Effector memory CD4-positive, alpha-beta T cell (primary cell): ENCODE measurements around the gene DMRTB1.

ENCODE experiments used
- DNase-seq, 3 donors: peaks; one replicate each; pipeline ENCODE4 v3.0.0-alpha.2; 2020
- H3K27ac ChIP-seq: 2 replicates; pipeline ENCODE4 v1.7.0; 2013; ENCODE audit warnings: mild to moderate bottlenecking, low read length, moderate library complexity; ENCODE audit not compliant: insufficient read depth, poor library complexity, severe bottlenecking
- H3K27me3 ChIP-seq: replicated peaks from 2 replicates; pipeline ENCODE4 v1.7.0; 2013; ENCODE audit warnings: mild to moderate bottlenecking, low read length; ENCODE audit not compliant: insufficient read depth, control insufficient read depth, poor library complexity, severe bottlenecking
- H3K36me3 ChIP-seq: 2 replicates; pipeline ENCODE4 v1.7.0; 2013; ENCODE audit warnings: mild to moderate bottlenecking, low read length, moderate library complexity; ENCODE audit not compliant: control insufficient read depth, insufficient read depth
- H3K4me1 ChIP-seq: 2 replicates; pipeline ENCODE4 v1.7.0; 2013; ENCODE audit warnings: low read length, mild to moderate bottlenecking; ENCODE audit not compliant: control insufficient read depth, insufficient read depth, poor library complexity, severe bottlenecking
- H3K4me3 ChIP-seq: 2 replicates; pipeline ENCODE4 v1.7.0; 2013; ENCODE audit warnings: low read length, low read depth, mild to moderate bottlenecking; ENCODE audit not compliant: insufficient read depth, poor library complexity, severe bottlenecking
- H3K9me3 ChIP-seq: 2 replicates; pipeline ENCODE4 v1.7.0; 2013; ENCODE audit warnings: mild to moderate bottlenecking, low read length, moderate library complexity; ENCODE audit not compliant: control insufficient read depth

Gene DMRTB1

GRCh38 chr1:53449021-53449420 lies 10.2 kb upstream of the DMRTB1 start:
- Histone ChIP-seq H3K9me3 (no peaks in the 10 kb centered on the region), H3K4me3 (no peak overlapping the region), H3K27ac (no peak overlapping the region), H3K36me3 (no peaks in the 10 kb centered on the region), H3K4me1 (no peaks in the 10 kb centered on the region), H3K27me3 (no peaks in the 10 kb centered on the region)
- DNase-seq: no peak

GRCh38 chr1:53449693-53450092 lies 9.5 kb upstream of the DMRTB1 start:
- no peak overlapping the region for H3K4me3 ChIP-seq
- no peaks in the 10 kb centered on the region for H3K9me3 ChIP-seq
- no peak for DNase-seq
- H3K27me3 ChIP-seq: no peaks in the 10 kb centered on the region
- H3K27ac ChIP-seq: no peak overlapping the region
- no peaks in the 10 kb centered on the region for H3K36me3 ChIP-seq
- H3K4me1 ChIP-seq: no peaks in the 10 kb centered on the region

- no peak overlapping the region for H3K27ac ChIP-seq
- DNase-seq: no peak
- H3K9me3 ChIP-seq: no peaks in the 10 kb centered on the region
- no peak overlapping the region for H3K4me3 ChIP-seq
- H3K36me3 ChIP-seq: no peaks in the 10 kb centered on the region
- H3K4me1 ChIP-seq: no peaks in the 10 kb centered on the region
- H3K27me3 ChIP-seq: no peaks in the 10 kb centered on the region
These were observed 9.0 kb upstream of the DMRTB1 start for GRCh38 chr1:53450225-53450624.

GRCh38 chr1:53454019-53454418 lies 5.2 kb upstream of the DMRTB1 start:
- H3K36me3 ChIP-seq: no peaks in the 10 kb centered on the region

GRCh38 chr1:53455364-53455991 lies 3.7 kb upstream of the DMRTB1 start:
- H3K9me3 ChIP-seq: no peaks in the 10 kb centered on the region
- DNase-seq: no peak
- no peaks in the 10 kb centered on the region for H3K27me3 ChIP-seq
- H3K36me3 ChIP-seq: no peaks in the 10 kb centered on the region
- no peaks in the 10 kb centered on the region for H3K4me1 ChIP-seq
- H3K27ac ChIP-seq: no peak overlapping the region
- H3K4me3 ChIP-seq: no peak overlapping the region

More at GRCh38 chr1:53454019-53454418, 5.2 kb upstream of the DMRTB1 start:
- Histone ChIP-seq H3K9me3 (no peaks in the 10 kb centered on the region), H3K4me3 (no peak overlapping the region), H3K27ac (no peak overlapping the region), H3K4me1 (no peaks in the 10 kb centered on the region), H3K27me3 (no peaks in the 10 kb centered on the region)
- no peak for DNase-seq

DNA sequence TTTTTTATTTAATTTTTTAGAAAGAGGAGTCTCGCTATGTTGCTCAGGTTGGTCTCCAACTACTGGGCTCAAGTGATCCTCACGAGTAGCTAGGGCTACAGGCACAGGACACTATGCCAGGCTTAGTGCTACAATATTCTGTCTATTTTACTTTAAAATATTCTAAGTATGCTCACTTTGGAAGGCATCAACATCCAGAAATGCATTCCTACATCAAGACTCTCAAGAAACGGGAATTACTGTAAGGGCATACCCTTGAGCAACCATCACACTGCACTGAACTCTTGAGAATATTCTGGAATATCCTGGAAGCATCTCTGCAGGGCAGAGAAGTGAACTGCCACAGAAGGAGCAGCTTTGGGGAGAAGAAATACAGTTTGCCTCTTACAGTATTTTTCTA lies 565 bp upstream of the DMRTB1 start:
- Histone ChIP-seq H3K36me3 (no peaks in the 10 kb centered on the region), H3K27me3 (no peaks in the 10 kb centered on the region), H3K4me3 (no peak overlapping the region), H3K4me1 (no peaks in the 10 kb centered on the region), H3K27ac (no peak overlapping the region), H3K9me3 (no peaks in the 10 kb centered on the region)
- DNase-seq: no peak

DNA sequence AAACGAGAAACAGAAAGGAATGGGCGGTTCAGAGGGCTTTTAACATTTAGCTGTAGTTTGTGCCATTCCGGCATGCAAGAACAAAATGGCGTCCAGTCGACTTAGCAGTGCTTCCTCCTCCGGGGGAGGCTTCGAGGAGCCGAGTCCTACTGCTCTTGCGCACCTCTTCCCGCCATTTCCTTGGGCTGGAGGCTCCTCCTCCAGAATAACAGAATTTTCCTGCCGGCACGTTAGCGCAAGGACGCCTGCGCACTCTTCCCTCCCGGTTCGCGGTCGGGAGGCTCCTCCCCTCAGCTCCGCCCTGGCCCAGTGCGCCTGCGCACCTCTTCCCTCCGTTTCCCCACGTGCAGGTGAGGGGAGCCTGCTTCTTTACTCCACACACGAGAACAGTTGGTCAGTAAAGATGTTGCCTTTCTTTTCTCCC lies 1.0 kb downstream of the DMRTB1 start:
- no peaks in the 10 kb centered on the region for H3K27me3 ChIP-seq
- no peak overlapping the region for H3K4me3 ChIP-seq
- no peaks in the 10 kb centered on the region for H3K4me1 ChIP-seq
- H3K27ac ChIP-seq: no peak overlapping the region
- no peaks in the 10 kb centered on the region for H3K36me3 ChIP-seq
- no peaks in the 10 kb centered on the region for H3K9me3 ChIP-seq
- no peak for DNase-seq

DNA sequence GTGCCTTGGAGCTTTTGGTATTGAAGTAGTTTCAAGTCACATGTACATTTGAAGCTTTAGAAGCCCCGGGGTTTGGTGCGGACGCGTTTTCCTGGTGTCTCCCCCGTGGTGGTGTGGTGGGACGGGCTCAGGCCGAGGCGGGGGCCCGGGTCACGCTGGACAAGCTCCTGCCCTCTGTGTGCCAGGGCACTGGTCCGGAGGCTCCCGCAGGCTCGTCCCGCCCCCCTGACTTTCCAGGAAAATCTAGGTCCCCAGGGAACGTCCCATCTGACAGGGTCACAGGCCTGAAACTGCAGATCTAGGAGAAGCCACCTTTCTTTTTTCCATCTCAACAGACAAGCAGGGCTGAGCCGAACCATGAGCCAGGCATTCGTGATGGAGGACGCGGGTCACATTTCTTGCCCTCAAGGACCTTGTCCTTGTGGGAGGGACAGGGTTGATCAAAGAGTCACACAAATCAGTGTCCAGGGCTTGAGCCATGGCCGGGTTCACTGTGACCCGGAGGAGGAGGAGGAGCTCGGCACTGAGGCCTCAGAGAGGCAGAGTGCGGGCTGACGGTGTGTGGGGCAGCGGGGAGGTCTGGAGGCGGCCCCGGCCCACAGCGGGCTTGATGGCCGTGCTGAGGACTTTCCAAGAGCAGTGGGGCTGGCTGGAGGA lies 1.6 kb downstream of the DMRTB1 start:
- Histone ChIP-seq H3K36me3 (no peaks in the 10 kb centered on the region), H3K27ac (no peak overlapping the region), H3K4me3 (no peak overlapping the region), H3K4me1 (no peaks in the 10 kb centered on the region), H3K9me3 (no peaks in the 10 kb centered on the region), H3K27me3 (no peaks in the 10 kb centered on the region)
- DNase-seq: no peak

DNA sequence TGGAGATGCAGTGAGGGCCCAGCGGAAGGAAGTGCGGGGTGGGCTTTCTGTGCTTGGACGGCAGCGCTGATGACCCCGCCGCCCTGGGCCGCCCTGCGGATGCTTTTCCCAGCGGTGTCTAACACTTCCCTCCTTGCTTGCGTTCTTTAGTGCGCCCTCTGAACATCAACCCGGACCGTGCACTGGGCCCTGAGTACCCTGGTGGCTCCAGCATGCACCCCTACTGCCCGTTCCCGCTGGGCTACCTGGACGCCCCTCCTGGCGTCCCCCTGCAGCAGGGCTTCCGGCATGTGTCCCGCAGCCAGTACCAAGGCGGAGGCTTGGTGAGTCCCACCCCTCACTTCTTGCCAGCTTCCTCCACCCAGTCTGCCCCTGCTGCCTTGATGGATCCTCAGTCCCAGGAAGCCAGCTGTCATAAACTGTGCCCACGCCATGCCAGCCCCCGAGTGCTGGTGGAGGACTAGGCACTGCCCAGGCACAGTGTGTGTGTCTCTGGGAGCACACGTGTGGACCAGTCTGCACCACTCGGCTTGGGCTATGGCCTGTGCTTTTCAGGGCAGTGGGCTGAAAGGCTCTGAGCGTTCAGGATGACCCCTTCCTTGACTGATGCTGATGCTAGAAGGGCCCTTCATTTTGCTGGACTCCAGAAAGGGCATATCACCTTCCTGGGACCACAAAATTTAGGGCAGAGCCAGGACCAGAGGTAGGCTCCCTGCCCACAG lies 2.3 kb downstream of the DMRTB1 start:
- Histone ChIP-seq H3K9me3 (no peaks in the 10 kb centered on the region), H3K36me3 (no peaks in the 10 kb centered on the region), H3K27me3 (no peaks in the 10 kb centered on the region), H3K4me1 (no peaks in the 10 kb centered on the region), H3K4me3 (no peak overlapping the region), H3K27ac (no peak overlapping the region)
- DNase-seq: no peak

DNA sequence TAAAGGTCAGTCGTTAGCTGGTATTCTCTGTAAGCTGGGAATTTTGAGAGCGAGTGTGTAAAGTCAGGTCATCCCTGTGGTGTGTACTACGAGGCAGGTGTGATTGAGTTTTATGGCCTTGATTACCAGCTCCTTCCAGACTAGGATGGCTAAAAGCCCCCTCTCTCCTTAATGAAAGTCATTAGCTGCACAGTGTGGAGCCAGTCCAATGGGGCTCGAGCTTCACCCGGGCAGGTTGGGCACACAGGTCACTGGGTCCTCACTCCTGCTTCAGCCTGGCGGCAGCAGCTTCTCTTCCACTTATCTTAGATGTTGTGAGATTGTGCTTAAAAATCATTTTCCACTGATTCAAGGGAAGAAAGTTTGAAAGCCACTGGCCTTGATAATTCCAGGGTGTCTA lies 3.0 kb downstream of the DMRTB1 start:
- no peak overlapping the region for H3K4me3 ChIP-seq
- no peaks in the 10 kb centered on the region for H3K4me1 ChIP-seq
- no peak overlapping the region for H3K27ac ChIP-seq
- no peaks in the 10 kb centered on the region for H3K27me3 ChIP-seq
- no peaks in the 10 kb centered on the region for H3K9me3 ChIP-seq
- H3K36me3 ChIP-seq: no peaks in the 10 kb centered on the region
- DNase-seq: no peak
